Liver (tissue), 2 donors: Measurements from ENCODE around the gene ZDHHC14.

Experiments used
- CTCF ChIP-seq: fragments of 150-350 bp; IDR thresholded peaks from 2 replicates; pipeline ENCODE4 v1.5.1; 2017; ENCODE audit warnings: improper control_type of control experiment, low read depth, low read length; ENCODE audit not compliant: missing input control
- YY1 ChIP-seq: IDR thresholded peaks from 2 replicates; pipeline ENCODE4 v1.6.1; 2016; ENCODE audit warnings: antibody characterized with exemption, mild to moderate bottlenecking
- donor health status: healthy.

GRCh38 chr6:157388924-157389323, 7.9 kb downstream of the ZDHHC14 start:
- TF ChIP-seq CTCF = no peak
- no peak for TF ChIP-seq YY1
